ENCODE data around the gene DNHD1.

DNHD1 gene

DNA sequence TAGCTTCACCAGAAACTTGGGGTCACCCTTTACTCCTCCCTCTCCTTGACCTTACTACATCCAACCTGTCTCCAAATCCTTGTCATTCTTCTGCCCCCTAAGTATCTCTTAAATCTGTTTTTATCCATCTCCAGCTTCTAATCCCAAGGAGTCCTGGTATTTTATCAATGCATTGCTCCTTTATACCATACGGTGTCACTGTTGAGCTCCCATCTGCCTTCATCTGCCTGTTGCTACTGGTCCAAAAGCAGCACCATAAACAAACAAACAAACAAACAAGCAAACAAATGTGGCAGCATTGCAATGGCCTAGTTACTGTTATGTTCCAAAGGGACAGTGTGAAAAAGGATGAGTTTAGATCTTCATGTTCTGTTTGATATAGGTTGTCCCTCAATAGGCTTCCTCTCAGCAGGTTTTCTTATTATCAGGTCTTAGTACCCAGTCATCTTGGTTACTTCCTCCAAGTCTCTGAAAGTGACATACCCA lies 34.2 kb downstream of the DNHD1 start:
- DNase-seq: peak; percentile 37

DNA sequence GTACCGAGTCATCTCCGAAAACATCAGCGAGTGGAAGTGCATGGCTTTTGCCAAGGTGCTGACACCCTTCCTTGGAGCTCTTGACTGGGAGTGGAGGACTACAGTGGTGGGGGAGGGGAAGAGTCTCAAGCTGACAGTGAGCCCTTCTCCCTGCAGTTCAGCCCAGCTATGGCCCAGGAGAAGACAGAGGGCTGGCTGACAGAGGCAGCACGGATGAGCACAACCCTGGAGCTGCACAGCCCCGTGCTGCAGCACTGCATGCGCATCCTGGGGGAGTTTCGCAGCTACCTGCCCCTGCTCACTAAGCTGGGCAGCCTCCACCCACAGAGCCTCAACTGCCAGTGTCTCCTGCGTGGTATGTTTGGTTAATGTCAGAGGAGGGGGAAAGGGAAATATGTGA lies 41.4 kb downstream of the DNHD1 start:
- no peak for DNase-seq

DNA sequence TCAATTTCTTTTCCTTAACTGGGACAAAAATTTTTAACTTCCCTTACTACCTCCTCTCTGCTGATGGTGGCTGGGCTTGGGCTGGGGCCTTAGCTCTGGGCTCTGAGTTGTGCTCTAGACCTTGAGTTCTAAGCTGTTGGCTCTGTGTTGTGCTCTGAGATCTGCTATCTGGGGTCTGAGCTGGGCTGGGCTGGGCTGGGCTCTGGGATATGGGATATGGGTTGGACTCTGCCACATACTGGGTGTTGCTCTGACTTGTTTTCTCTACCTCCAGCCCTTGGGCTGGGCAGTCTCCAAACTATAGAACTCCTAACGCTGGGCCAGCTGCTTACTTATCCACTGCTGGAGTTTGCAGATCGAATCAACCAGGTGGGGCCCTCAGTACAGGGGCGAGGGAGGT lies 41.9 kb downstream of the DNHD1 start:
- no peak for DNase-seq

DNA sequence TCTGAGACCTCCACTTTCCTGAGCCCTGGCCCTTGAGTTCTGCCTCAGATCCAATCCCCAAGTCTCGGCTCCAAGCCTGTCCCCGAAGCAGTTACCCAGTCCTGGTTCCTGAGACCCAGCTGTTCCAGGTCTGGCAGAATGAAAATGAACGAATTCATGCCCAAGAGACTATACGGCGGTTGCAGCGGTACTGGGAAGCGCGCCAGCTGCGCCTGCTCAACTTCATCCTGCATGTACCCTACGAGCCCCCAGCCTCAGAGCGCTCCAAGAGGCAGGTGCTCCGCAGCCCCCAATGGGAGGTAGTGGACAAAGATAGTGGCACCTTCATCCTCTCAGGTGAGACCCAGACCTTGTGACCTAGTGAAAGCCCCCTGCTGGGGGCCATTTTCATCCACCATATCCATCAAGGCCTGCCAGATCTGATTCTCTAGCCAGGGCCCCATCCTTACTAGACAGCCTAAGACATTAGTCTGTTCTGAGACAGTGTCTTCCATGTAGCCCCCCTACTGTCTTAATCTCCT lies 42.7 kb downstream of the DNHD1 start:
- DNase-seq: no peak

DNA sequence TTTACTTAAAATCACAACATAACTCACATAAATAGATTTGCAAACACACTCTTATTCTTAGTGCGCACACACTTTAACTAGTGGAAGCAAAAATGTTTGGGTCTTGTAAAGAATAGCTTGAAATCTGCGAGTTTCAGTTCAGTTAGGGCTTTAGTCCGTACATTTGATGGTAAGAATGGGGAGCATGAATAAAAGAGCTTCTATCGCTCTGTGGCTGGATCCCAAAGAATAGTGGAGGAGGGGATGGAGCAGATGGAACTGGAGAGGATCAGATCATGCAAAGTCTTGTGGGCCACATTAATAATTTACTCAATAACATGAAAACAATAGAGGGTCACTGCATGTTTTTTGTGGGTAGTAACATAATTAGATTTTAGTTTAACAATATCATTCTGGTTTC lies 44.3 kb downstream of the DNHD1 start:
- no peak for DNase-seq

DNA sequence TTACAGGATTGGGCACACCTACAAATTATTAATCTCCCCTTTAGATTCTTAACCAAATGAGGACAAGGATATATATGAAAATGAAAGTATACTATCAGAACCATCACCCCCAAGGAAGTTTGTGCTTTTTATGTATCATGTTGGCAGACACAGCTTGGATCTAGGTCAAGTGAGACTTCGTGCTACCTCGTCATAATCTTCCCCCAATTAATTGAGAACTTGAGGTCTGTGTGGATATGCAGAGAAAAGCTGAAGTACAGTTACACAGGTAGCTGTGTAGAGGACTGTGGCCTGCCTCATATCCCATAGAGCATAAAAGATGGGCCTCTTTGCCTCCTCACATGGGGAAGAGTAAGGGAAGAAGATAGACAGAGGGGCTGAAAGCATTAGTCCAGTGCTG lies 45.6 kb downstream of the DNHD1 start:
- DNase-seq: no peak

DNA sequence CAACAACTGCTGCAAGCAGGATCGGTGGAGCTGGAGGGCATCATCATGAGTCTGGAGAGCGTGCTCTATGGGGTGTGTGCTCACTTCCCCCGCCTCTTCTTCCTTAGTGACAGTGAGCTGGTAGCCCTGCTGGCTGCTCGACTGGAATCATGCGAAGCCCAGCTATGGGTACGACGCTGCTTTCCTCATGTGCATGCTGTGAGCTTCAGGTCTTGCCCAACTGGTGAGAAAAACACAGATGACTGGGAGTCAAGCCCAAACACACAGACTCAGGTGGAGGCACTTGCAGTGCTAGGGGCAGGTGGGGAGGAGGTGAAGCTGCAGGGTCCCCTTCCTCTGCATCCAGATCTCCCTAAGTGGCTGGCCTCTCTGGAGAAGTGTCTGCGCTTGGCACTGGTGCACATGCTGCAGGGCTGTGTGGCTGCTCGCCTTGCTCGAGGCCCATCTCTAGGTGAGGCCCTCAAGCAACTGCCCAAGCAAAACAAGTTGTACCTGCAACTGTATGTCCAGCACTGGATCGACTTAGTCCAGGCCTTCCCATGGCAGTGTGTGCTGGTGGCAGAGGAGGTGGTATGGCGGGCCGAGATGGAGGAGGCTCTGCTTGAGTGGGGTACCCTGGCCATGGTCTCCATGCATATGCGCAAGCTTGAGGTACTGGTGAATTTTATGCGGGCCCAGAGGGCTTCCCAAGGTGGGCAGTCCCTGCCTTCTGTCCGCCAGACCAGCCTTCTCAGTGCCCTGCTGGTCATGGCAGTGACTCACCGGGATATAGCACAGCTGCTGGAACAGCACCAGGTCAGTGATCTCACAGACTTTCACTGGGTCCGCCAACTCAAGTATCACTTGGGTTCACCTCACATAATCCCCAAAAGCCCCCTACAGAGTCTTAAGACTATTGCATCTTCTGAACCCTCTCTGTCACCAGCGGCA lies 48.1 kb downstream of the DNHD1 start:
- no peak for DNase-seq

DNA sequence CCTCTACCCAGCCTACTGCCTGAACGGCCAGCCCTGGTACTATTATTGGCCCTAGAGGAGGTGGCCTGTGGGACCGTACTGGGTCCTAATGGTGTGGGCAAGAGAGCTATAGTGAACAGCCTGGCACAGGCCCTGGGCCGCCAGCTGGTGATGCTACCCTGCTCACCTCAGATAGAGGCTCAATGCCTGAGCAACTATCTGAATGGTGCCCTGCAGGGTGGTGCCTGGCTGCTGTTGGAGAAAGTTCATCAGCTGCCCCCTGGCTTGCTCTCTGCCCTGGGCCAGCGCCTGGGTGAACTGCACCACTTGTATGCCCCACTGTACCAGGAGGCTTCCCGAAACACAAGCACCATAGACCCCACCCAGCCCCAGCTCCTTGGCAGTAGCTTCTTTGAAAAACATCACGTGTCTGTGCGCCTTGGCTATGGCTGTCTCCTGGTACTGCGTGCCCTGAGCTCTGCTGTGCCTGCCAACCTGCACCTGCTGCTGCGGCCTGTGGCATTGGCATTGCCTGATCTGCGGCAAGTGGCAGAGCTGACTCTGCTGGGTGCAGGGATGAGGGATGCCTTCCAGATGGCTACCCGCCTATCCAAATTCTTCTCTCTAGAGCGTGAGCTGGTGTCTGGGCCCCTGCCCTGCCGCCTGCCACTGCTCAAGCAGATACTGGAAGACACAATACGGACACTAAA lies 49.0 kb downstream of the DNHD1 start:
- DNase-seq: no peak

DNA sequence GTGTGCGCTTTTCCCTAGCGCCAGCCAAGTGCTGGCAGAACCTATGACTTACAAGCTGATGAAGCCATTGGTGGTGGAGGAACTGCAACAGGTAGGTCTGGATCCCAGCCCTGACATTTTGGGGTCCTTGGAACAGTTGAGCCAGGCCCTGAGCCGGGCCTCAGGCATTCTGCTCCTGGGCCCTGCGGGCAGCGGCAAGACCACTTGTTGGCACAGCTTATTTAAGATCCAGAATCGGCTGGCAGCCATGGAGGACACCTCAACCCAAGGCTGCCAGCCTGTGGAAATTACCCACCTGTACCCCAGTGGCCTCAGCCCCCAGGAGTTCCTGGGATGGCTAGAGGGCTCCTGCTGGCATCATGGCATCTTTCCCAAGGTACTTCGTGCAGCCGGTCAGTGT lies 49.7 kb downstream of the DNHD1 start:
- DNase-seq: no peak

DNA sequence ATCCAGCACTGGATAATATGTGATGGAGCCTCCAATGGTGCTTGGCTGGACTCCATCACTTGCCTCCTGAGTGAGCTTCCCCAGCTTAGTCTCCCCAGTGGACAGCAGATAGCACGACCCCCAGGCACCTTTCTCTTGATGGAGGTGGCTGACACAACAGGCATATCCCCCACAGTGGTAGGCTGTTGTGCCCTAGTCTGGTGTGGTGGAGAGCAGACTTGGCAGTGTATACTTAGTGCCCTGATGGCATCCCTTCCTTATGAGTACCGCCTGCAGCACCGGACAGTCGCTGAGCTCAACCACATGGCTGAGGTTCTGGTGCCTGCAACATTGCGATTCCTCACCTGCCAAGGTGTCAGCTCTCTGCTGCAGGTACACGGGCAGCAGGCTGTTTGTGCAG lies 50.1 kb downstream of the DNHD1 start:
- DNase-seq: no peak

DNA sequence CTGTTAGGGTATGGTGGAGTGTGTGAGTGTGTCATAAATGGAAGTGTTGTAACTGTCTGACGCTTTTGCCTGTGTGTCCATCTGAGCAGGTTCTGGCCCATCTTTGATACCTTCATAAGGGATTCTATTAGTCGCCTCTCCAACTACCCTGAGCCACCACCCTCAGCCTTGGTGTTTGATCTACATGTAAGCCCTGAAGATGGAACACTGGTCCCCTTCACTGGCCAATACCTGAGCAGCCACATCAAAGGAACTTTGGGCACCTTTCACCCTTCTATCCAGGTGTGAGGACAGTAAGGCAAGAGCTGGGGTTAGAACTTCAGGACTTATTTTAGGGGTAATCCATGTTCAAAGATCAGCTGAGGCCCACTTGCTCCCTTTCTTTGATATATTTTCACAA lies 51.0 kb downstream of the DNHD1 start:
- DNase-seq: no peak

DNA sequence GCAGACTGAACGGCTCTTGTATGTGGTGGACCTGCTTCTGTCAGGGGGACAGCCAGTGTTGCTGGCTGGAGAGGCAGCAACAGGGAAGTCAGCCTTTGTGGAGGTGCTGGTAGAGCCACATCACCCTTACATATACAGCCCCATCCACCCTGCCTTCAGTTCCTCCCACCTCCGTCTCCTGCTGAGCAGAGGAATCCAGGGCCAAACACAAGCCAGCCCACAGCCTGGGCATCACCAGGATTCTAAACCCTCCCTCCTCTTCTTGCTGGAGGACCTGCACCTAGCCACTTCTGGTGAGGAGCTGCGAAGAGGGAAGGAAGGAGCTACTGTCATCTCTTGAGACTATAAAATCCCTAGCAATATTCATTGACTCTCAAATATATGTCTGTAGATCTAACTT lies 51.6 kb downstream of the DNHD1 start:
- DNase-seq: no peak

DNA sequence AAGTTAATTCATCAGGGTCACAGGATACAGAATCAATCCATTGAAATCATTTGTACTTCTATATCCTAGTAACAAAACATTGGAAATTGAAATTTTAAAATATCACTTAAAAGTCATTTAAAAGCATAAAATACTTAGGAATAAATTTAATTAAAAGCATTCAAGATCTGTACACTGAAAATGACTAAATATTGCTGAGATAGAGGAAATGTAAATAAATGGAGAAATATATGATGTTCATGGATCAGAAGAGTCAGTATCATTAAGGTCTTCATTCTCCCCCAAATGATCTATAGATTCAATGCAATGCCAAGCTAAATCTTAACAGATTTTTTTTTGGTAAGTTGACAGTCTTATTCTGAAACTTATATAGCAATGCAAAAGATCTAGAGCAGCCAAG lies 56.6 kb downstream of the DNHD1 start:
- no peak for DNase-seq

DNA sequence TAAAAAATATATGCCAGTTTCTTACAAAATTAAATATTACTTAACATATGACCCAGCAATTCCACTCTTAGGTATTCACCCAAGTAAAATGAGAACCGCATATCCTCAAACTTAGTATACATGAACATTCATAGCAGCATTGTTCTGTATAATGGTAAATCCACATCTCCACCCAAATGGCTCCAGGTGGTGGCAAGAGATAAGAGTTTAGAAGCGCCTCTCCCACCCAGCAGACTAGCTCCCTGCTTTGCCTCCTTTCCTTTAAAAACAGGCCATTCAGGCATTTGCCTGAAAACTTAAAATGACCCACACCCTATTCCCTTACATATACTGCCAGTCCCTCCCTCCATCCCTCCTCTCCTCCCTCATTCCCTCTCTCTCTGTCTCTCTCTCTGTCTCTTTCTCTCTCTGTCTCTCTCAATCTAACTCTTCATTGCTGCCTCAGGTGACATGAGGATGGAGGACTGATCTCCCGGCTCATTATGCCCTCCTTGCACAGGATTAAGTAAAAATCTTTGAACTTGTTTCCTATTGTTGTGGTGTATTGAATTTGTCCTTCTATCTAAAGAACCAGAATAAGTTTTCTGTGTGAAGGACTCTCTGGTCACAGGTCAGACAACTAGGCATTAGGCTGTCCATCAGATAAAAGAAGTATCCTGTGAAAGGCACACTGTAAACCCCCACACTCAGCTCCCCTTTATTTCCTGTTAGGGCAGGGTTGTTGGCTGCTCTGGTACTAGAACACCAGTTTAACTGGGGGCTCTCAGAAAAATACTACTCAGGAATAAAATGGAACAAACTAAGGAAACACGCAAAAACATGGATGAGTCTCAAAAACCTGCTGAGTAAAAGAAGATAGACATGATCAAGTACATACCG lies 58.0 kb downstream of the DNHD1 start:
- no peak for DNase-seq

DNA sequence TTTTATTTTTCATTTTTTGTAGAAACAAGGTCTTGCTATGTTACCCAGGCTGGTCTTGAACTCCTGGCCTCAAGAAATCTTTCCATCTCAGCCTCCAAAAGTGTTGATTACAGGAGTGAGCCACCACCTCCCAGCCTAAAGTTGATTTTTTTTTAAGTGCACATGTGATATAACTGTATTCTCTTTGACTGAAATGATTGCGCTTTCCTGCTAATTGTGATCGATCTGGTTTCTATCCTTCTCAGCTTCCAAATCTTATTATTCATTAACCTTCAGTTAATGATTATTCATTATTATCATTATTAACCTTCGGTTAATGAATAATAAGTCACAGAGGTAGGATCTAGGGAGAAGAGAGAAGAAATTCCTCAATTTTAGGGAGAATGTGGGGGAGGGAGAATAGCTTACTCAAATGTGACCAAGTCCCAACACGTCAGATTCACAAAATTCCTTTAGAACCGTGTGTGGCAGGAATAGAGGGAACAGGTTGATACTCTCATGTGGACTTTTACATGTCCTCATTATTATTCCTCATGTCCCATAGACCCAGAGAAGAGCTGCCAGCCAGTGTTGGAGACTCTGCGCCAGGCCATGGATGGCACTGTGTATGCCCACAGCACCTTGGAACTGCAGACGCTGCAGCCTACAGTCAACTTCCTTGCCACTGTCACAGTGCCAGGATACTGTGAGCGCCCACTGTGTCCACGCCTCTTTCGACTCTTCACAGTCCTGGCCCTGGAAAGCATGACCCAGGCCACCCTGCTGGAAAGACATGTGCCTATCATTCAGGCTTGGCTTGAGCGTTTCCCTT lies 59.3 kb downstream of the DNHD1 start:
- no peak for DNase-seq

DNA sequence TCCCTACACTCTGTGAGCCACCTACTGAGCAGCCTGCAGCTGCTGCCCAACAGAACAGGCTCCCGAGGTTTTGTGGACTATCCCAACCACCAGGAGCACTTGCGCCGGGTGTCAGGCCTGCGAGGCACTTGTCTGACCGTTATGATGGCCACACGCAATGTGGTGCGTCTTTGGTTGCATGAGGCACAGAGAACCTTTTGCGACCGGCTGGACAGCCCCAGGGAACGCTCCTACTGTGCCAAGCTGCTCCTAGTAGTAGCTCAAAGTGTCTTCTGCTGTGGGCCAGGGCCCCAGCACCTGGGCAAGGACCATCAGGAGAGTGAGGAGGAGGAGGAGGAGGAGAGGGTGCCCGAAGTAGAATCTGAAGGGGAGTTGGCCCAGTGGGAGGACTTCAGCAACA lies 60.0 kb downstream of the DNHD1 start:
- DNase-seq: no peak

DNA sequence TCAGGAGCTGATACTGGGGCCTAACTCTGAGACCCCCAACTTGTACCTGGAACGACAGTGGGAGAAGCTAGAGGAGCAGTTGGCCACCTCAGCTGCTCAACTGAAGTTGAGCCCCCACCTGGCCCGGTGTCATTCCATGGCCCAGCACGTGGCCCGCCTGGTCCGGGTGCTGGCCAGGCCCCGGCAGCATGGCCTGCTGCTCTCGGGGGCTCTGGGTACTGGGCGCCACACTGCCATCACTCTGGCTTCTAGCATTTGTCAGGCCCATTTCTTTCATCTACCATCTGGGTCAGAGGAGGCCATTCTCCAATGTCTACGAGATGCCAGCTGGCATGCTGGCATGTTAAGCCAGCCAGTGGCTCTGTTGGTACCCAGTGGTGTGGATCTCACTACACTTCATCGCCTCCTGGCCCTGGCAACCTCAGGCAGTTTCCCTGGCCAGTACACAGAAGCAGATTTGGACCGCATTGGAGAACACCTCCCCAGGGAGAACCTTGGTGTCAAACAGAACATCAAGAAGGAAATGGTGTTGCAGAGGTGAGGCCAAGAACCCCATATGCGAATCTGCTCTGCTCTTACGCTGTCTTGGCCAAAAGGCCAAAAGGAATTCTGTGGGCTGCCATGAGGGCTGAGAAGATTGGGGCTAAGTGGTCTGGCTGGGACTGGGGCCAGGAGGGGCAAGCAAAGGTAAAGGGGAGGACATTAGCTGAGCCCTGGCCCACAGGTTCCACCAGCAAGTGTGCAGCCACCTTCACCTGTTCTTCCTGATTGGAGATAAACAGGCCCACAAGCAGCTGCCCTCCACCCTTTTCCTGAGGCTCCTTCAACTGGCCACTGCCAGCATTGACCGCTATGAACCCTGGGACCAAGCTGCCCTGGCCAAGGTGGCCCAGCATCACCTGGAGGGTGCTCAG lies 60.9 kb downstream of the DNHD1 start:
- no peak for DNase-seq

DNA sequence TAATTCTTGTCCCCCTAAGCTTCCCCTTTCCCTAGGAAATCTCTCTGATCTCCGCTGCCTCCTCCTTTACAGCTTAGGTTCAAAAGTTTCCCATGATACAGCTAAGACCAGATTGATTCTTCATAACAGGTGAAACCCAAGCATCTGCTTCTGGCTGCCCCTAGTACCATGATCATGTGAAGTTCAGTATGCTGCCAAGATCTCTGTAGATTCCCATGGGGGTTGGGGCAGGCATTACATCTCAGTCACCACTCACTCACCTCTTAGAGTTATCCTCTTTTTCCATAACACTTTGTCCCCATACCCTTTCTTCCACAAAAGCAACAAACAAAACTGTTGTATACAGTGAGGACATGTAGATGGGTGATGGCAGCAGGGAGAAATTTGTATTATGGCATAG lies 62.3 kb downstream of the DNHD1 start:
- DNase-seq: no peak

DNA sequence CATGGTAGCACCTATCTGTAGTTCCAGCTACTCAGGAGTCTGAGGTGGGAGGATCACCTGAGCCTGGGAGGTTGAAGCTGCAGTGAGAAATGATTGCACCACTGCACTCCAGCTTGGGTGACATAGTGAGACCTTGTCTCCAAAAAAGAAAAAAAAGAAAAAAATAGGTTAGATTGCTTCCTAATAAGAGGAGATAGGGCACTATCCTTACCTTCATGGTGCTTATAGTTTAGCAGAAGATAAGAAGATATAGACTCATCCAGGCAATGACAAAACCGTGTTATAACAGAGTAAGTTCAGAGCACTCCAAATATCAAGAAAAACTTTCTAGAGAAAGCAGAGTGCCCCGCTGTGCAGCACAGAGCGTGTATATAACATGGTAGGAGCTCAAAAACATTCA lies 64.2 kb downstream of the DNHD1 start:
- no peak for DNase-seq

DNA sequence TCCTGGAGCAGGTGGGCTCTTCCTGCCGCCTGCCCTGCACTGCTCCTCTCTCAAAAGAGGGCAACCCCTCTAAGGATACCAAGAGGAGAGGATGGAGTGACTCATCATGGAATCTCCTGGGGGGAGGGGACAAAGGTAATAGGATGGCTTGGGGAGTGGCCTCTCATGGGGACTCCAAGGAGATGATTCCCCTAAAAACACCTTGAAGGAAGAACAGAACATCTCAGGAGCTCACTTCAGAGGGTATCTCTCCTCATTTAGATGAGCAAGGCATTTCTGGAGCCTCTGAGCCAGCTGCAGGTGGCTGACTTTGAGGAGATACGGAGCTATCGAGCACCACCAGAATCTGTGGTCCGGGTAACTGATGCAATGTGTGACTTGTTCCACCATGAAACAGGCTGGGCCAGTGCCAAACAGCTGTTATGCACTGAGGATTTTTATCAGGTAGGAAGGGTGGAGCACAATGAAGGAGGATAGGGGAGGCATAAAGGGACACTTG lies 66.1 kb downstream of the DNHD1 start:
- no peak for DNase-seq

DNA sequence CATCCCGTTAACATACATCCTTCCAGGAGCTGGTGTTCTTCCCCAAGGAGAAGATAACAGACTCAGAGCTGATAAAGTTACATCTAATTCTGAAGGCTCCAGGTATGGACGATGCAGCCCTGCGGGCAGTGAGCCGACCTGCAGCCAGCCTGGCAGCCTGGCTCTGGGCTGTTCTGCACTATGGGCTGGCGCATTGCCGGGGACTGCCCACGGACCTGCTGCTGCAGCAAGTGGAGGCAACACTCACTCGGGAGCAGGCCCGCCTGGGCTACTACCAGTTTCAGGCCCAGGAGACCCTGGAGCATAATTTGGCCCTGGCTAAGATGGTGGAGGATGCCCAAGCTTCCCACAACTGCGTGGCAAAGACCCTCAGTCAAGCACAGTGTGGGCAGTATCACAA lies 66.6 kb downstream of the DNHD1 start:
- no peak for DNase-seq
